ENCODE measurements around the gene GPC6.

DNA sequence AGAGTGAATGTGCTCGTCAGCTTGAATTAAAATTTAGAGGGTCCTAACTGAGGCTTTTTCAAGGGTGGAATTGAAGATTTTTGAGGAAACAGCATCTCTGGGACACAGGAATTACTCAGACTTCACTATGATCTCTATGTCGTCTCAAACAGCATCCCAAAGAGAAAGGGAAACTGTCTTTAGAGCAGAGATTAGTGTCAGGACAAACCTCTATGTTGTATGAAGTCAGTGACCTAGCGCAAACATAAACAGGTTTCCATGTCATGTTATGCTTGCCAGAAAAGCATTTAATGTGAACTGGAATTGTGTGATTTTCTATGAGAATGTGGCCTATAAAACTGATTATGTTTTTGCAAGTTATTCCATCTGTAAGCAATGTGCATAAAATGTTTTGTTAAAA lies 573.7 kb downstream of the GPC6 start:
- TF ChIP-seq ZNF837 (tag by site-specific recombination; IDR thresholded peaks at IDR 0.05) = no peak
- TF ChIP-seq, protein P1, sequence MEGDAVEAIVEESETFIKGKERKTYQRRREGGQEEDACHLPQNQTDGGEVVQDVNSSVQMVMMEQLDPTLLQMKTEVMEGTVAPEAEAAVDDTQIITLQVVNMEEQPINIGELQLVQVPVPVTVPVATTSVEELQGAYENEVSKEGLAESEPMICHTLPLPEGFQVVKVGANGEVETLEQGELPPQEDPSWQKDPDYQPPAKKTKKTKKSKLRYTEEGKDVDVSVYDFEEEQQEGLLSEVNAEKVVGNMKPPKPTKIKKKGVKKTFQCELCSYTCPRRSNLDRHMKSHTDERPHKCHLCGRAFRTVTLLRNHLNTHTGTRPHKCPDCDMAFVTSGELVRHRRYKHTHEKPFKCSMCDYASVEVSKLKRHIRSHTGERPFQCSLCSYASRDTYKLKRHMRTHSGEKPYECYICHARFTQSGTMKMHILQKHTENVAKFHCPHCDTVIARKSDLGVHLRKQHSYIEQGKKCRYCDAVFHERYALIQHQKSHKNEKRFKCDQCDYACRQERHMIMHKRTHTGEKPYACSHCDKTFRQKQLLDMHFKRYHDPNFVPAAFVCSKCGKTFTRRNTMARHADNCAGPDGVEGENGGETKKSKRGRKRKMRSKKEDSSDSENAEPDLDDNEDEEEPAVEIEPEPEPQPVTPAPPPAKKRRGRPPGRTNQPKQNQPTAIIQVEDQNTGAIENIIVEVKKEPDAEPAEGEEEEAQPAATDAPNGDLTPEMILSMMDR (tag by site-specific recombination; IDR thresholded peaks at IDR 0.05) = no peak
- TF ChIP-seq ZEB2 (tag by site-specific recombination; IDR thresholded peaks at IDR 0.05) = no peak
- TF ChIP-seq IKZF3 (tag by site-specific recombination; IDR thresholded peaks at IDR 0.05) = no peak
- no peak for TF ChIP-seq ZNF155 (tag by site-specific recombination; IDR thresholded peaks at IDR 0.05)
- no peak for TF ChIP-seq ZNF184 (tag by site-specific recombination; IDR thresholded peaks at IDR 0.05)
- TF ChIP-seq ZNF426 (tag by site-specific recombination; IDR thresholded peaks at IDR 0.05) = no peak
- no peak for TF ChIP-seq ZNF404 (tag by site-specific recombination; IDR thresholded peaks at IDR 0.05)
- no peak for TF ChIP-seq ZNF76 (tag by site-specific recombination; IDR thresholded peaks at IDR 0.05; ENCODE audit: borderline replicate concordance, low read depth)
- TF ChIP-seq, protein P2, sequence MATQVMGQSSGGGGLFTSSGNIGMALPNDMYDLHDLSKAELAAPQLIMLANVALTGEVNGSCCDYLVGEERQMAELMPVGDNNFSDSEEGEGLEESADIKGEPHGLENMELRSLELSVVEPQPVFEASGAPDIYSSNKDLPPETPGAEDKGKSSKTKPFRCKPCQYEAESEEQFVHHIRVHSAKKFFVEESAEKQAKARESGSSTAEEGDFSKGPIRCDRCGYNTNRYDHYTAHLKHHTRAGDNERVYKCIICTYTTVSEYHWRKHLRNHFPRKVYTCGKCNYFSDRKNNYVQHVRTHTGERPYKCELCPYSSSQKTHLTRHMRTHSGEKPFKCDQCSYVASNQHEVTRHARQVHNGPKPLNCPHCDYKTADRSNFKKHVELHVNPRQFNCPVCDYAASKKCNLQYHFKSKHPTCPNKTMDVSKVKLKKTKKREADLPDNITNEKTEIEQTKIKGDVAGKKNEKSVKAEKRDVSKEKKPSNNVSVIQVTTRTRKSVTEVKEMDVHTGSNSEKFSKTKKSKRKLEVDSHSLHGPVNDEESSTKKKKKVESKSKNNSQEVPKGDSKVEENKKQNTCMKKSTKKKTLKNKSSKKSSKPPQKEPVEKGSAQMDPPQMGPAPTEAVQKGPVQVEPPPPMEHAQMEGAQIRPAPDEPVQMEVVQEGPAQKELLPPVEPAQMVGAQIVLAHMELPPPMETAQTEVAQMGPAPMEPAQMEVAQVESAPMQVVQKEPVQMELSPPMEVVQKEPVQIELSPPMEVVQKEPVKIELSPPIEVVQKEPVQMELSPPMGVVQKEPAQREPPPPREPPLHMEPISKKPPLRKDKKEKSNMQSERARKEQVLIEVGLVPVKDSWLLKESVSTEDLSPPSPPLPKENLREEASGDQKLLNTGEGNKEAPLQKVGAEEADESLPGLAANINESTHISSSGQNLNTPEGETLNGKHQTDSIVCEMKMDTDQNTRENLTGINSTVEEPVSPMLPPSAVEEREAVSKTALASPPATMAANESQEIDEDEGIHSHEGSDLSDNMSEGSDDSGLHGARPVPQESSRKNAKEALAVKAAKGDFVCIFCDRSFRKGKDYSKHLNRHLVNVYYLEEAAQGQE (tag by site-specific recombination; IDR thresholded peaks at IDR 0.05) = no peak
- TF ChIP-seq, protein P3, sequence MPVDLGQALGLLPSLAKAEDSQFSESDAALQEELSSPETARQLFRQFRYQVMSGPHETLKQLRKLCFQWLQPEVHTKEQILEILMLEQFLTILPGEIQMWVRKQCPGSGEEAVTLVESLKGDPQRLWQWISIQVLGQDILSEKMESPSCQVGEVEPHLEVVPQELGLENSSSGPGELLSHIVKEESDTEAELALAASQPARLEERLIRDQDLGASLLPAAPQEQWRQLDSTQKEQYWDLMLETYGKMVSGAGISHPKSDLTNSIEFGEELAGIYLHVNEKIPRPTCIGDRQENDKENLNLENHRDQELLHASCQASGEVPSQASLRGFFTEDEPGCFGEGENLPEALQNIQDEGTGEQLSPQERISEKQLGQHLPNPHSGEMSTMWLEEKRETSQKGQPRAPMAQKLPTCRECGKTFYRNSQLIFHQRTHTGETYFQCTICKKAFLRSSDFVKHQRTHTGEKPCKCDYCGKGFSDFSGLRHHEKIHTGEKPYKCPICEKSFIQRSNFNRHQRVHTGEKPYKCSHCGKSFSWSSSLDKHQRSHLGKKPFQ (tag by site-specific recombination; IDR thresholded peaks at IDR 0.05) = no peak
- TF ChIP-seq OSR2 (tag by site-specific recombination; IDR thresholded peaks at IDR 0.05) = no peak
